ENCODE results near the gene ART4. TPM values are rescaled to one million over a fixed set of nuclear protein-coding genes. Genes with fewer than 3 reads are reported as not detected.

The ART4 gene
- total RNA-seq, 2 experiments from 2014 or later = not detected

GRCh38 chr12:14802721-14803010, 40.7 kb downstream of the ART4 start:
- Mint-ChIP-seq H3K4me1 (ENCODE audit: low read depth) (peaks cover 34% of the 10 kb centered on the region), H3K36me3 (ENCODE audit: low read depth) (peaks cover 15% of the 10 kb centered on the region), H3K27me3 (ENCODE audit: low read depth) (no peaks in the 10 kb centered on the region), H3K27ac (no peak overlapping the region), H3K4me3 (no peak overlapping the region), H3K9me3 (no peaks in the 10 kb centered on the region)
- no peak for DNase-seq
- intact Hi-C loops (cut with micrococcal nuclease) = loop anchor here (1.0 kb wide), 8 partner anchors 22 to 1080 kb away; partner anchors contain the start of genes ARHGDIB, ATF7IP and STRAP
- CTCF ChIA-PET = interaction anchor here (1.0 to 3.3 kb wide), 7 partner anchors 8 to 192 kb away, joined by 3 to 18 read pairs (median 5); a partner anchor contains a TSS

DNA sequence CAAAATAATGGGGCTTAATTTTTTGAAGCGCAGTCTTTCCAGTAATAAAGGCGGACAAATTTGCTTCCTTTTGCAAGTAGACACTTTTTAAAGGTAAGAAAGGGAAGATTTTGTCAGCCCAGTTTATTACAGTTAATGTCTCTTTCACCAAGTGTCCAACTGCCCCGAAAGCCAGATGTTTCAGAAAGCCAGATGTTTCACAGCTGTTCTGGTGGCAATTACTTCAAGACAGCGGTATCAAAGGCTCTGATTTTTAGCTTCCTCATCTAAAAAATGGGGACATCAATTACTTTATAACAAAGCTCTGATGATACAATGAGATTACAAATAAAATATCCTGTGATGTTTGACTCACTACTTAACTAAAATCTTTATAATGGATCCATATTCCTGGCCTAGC, 41.1 kb downstream of the ART4 start:
- no peak for DNase-seq
- Mint-ChIP-seq H3K4me1 (ENCODE audit: low read depth) (peaks cover 34% of the 10 kb centered on the region), H3K27me3 (ENCODE audit: low read depth) (no peaks in the 10 kb centered on the region), H3K9me3 (no peaks in the 10 kb centered on the region), H3K4me3 (no peak overlapping the region), H3K27ac (no peak overlapping the region), H3K36me3 (ENCODE audit: low read depth) (peaks cover 19% of the 10 kb centered on the region)
- CTCF ChIA-PET = interaction anchor here (0.5 to 3.3 kb wide), 6 partner anchors 9 to 472 kb away, joined by 3 to 18 read pairs (median 4); a partner anchor contains a TSS
- intact Hi-C loops (cut with micrococcal nuclease) = no loop called here

GRCh38 chr12:14795028-14795448, 48.3 kb downstream of the ART4 start:
- no peaks in the 10 kb centered on the region for H3K27me3 Mint-ChIP-seq (ENCODE audit: low read depth)
- DNase-seq = no peak
- H3K4me3 Mint-ChIP-seq = no peak overlapping the region
- H3K9me3 Mint-ChIP-seq = no peaks in the 10 kb centered on the region
- intact Hi-C loops (cut with micrococcal nuclease) = no loop called here
- no peak overlapping the region for H3K27ac Mint-ChIP-seq
- CTCF ChIA-PET = interaction anchor here (1.3 kb wide), 1 partner anchor 25 kb away, joined by 4 read pairs; no protein-coding TSS in a partner anchor
- H3K4me1 Mint-ChIP-seq (ENCODE audit: low read depth) = peaks cover 6% of the 10 kb centered on the region
- peaks cover 50% of the 10 kb centered on the region for H3K36me3 Mint-ChIP-seq (ENCODE audit: low read depth)

GRCh38 chr12:14785568-14785967, 57.8 kb downstream of the ART4 start:
- intact Hi-C loops (cut with micrococcal nuclease) = no loop called here
- Mint-ChIP-seq H3K27me3 (ENCODE audit: low read depth) (no peaks in the 10 kb centered on the region), H3K27ac (no peak overlapping the region), H3K9me3 (no peaks in the 10 kb centered on the region), H3K36me3 (ENCODE audit: low read depth) (peaks cover 32% of the 10 kb centered on the region), H3K4me3 (no peak overlapping the region), H3K4me1 (ENCODE audit: low read depth) (peaks cover 2% of the 10 kb centered on the region)
- CTCF ChIA-PET = no interaction called here
- DNase-seq = no peak

DNA sequence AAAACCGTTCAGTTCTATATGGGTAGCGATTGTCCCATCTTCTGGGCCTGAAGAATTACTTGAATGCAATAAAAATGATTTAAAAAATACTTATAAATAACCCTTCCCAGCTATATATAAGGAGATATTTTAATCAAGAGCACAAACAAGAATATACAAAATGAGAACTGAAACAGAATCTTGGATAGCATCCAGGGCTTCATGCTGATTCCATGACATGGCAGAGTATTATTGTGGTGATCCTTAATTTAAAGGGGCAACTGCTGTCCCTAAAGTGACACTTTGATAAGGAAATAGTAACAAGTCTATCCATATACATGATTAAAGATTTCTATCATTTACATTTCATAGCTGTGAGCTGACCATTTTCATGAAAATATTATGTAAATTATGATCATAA, 58.9 kb downstream of the ART4 start:
- no peak overlapping the region for H3K4me3 Mint-ChIP-seq
- intact Hi-C loops (cut with micrococcal nuclease) = no loop called here
- no peaks in the 10 kb centered on the region for H3K27me3 Mint-ChIP-seq (ENCODE audit: low read depth)
- H3K36me3 Mint-ChIP-seq (ENCODE audit: low read depth) = peaks cover 21% of the 10 kb centered on the region
- no peak overlapping the region for H3K27ac Mint-ChIP-seq
- CTCF ChIA-PET = interaction anchor here (0.5 to 2.0 kb wide), 5 partner anchors 10 to 199 kb away, joined by 3 to 14 read pairs (median 4); a partner anchor contains a TSS
- no peaks in the 10 kb centered on the region for H3K9me3 Mint-ChIP-seq
- peaks cover 2% of the 10 kb centered on the region for H3K4me1 Mint-ChIP-seq (ENCODE audit: low read depth)
- DNase-seq = no peak

- H3K27me3 Mint-ChIP-seq (ENCODE audit: low read depth) = no peaks in the 10 kb centered on the region
- no peak overlapping the region for H3K4me3 Mint-ChIP-seq
- H3K9me3 Mint-ChIP-seq = no peaks in the 10 kb centered on the region
- CTCF ChIA-PET = interaction anchor here (0.5 to 1.6 kb wide), 4 partner anchors 14 to 409 kb away, joined by 3 read pairs; no protein-coding TSS in a partner anchor
- H3K36me3 Mint-ChIP-seq (ENCODE audit: low read depth) = peaks cover 11% of the 10 kb centered on the region
- intact Hi-C loops (cut with micrococcal nuclease) = no loop called here
- H3K4me1 Mint-ChIP-seq (ENCODE audit: low read depth) = peaks cover 2% of the 10 kb centered on the region
- H3K27ac Mint-ChIP-seq = no peak overlapping the region
- no peak for DNase-seq
These were observed 60.6 kb downstream of the ART4 start for GRCh38 chr12:14782756-14783155.

DNA sequence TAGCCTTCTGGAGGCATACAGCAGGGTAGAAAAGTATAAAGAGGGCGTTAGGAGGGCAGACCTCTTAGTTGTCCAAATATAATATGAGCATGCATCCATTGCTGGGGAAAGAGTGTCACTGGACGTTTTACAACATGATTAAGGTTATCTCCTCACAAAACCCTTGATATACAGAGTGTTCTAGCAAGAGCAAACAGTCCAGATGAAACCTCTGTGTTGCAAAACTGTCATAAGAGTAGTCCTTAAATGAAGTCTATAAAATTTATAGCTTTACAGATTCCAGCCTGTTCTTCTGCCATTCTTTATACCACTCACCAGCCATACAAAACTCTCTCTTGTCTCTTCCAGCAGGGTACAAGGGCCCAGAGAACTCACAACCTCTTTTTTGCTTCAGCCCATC, 61.8 kb downstream of the ART4 start:
- H3K9me3 Mint-ChIP-seq = no peaks in the 10 kb centered on the region
- CTCF ChIA-PET = interaction anchor here (0.7 to 1.6 kb wide), 3 partner anchors 23 to 214 kb away, joined by 3 read pairs; no protein-coding TSS in a partner anchor
- intact Hi-C loops (cut with micrococcal nuclease) = no loop called here
- no peaks in the 10 kb centered on the region for H3K27me3 Mint-ChIP-seq (ENCODE audit: low read depth)
- no peak overlapping the region for H3K27ac Mint-ChIP-seq
- no peak overlapping the region for H3K4me3 Mint-ChIP-seq
- DNase-seq = no peak
- peaks cover 6% of the 10 kb centered on the region for H3K36me3 Mint-ChIP-seq (ENCODE audit: low read depth)
- peaks cover 6% of the 10 kb centered on the region for H3K4me1 Mint-ChIP-seq (ENCODE audit: low read depth)

DNA sequence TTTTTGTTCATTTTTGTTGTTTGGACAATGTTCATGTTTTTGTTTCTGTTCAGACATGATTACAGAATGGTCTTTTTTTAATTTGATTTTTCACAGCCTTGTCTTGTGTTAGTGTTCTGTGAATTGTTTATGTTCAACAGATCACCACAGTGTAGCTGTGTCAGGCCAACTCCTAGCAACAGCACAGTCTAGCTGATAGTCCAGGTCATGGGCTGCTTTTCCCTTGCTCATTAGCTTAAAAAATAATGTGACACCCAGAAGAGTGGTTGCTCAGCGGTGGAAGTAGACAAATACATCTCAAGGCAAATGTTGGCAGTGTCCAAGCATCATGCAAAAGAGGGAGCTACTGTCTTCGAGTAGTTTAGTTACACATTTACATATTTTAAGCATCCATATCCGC, 62.5 kb downstream of the ART4 start:
- Mint-ChIP-seq H3K9me3 (no peaks in the 10 kb centered on the region), H3K4me3 (no peak overlapping the region), H3K27ac (no peak overlapping the region), H3K36me3 (ENCODE audit: low read depth) (peaks cover 6% of the 10 kb centered on the region), H3K27me3 (ENCODE audit: low read depth) (no peaks in the 10 kb centered on the region), H3K4me1 (ENCODE audit: low read depth) (peaks cover 12% of the 10 kb centered on the region)
- DNase-seq = no peak
- CTCF ChIA-PET = interaction anchor here (0.9 kb wide), 1 partner anchor 19 kb away, joined by 3 read pairs; no protein-coding TSS in a partner anchor
- intact Hi-C loops (cut with micrococcal nuclease) = no loop called here

DNA sequence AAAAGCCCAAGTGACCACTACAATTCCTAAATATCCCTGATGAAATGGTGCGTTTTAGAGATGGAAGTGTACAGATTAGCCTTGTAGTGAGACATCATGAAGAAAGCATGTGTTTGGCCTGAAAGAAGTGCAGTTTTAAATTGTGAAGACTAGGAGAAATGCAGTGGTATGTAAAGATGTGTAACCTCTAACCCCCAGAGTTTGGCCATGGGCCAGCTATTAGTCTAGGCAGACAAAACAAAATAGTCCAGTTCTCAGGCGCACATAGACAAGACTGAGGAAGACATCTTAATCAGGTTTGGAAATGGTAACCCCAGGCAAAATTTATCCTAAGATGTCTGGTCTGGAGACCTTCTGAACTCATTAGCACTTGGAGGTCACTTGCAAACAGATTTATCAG, 63.5 kb downstream of the ART4 start:
- Mint-ChIP-seq H3K27ac (no peak overlapping the region), H3K4me3 (no peak overlapping the region), H3K36me3 (ENCODE audit: low read depth) (peaks cover 4% of the 10 kb centered on the region), H3K4me1 (ENCODE audit: low read depth) (peaks cover 14% of the 10 kb centered on the region), H3K9me3 (no peaks in the 10 kb centered on the region), H3K27me3 (ENCODE audit: low read depth) (no peaks in the 10 kb centered on the region)
- CTCF ChIA-PET = no interaction called here
- no peak for DNase-seq
- intact Hi-C loops (cut with micrococcal nuclease) = loop anchor here (5.0 kb wide), 1 partner anchor 442 kb away; the partner anchor contains the start of gene RERG

DNA sequence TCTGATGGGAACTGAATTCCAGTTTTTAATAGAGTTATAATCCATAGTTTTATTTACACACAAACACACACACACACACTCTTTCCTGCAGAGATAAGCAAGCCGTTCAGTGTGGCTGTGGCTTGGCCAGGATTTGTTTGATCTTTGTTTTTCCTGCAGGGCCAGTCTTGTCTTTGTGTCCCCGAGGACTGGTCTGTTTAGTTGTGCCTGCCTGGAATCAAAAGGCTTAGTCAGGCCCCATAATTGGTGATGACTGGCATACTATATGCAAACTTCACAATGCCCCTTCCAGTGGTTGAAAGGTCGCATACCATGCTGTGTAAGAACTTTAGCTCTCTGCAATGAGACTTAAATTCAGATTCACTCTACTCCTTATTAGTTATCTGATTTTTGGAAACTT, 66.1 kb downstream of the ART4 start:
- no peaks in the 10 kb centered on the region for H3K9me3 Mint-ChIP-seq
- DNase-seq = no peak
- no peaks in the 10 kb centered on the region for H3K36me3 Mint-ChIP-seq (ENCODE audit: low read depth)
- intact Hi-C loops (cut with micrococcal nuclease) = loop anchor here (5.0 kb wide), 1 partner anchor 445 kb away; the partner anchor contains the start of gene RERG
- peaks cover 26% of the 10 kb centered on the region for H3K4me1 Mint-ChIP-seq (ENCODE audit: low read depth)
- H3K27ac Mint-ChIP-seq = no peak overlapping the region
- CTCF ChIA-PET = interaction anchor here (1.0 kb wide), 1 partner anchor 12 kb away, joined by 3 read pairs; no protein-coding TSS in a partner anchor
- H3K4me3 Mint-ChIP-seq = no peak overlapping the region
- no peaks in the 10 kb centered on the region for H3K27me3 Mint-ChIP-seq (ENCODE audit: low read depth)

DNA sequence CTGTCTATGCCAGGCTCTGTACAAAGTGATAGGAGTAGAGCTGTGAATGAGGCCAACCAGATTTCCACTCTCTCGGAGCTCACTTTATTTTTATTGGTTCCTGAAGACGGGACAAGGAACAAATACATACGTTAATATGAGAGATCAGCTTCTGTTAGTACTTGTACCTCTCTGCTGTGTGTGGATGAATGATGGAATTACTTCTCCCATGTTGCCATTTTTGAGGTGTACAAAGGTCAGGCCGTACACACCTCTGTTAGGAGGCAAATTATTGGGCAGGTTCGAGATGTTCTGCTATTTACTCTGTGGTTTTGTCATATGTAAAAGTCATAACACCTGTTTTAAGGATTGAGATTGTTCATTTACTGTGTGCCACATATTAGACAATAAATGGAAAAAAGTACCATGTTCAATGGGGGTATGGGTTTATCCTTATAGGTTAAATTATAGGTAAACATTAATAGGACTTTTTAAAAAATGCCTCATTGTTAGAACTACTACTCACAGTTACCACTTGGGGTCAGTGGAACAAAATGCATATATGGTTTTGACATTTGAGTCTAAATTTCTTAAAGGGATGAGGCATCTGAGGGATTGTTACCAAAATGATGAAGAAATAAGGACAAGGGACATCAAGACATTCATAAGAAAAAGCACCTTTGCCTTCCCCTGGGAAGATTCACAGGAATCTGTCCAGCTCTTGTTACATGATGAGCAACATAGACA, 66.9 kb downstream of the ART4 start:
- Mint-ChIP-seq H3K27me3 (ENCODE audit: low read depth) (no peaks in the 10 kb centered on the region), H3K9me3 (no peaks in the 10 kb centered on the region), H3K27ac (no peak overlapping the region), H3K36me3 (ENCODE audit: low read depth) (no peaks in the 10 kb centered on the region), H3K4me3 (peak overlapping the region; percentile 95), H3K4me1 (ENCODE audit: low read depth) (peaks cover 34% of the 10 kb centered on the region)
- no peak for DNase-seq
- CTCF ChIA-PET = interaction anchor here (0.6 to 3.6 kb wide), 6 partner anchors 8 to 70 kb away, joined by 3 to 14 read pairs (median 5); no protein-coding TSS in a partner anchor
- intact Hi-C loops (cut with micrococcal nuclease) = loop anchor here (1.0 to 5.0 kb wide), 2 partner anchors 219 to 446 kb away; partner anchors contain the start of gene RERG

DNA sequence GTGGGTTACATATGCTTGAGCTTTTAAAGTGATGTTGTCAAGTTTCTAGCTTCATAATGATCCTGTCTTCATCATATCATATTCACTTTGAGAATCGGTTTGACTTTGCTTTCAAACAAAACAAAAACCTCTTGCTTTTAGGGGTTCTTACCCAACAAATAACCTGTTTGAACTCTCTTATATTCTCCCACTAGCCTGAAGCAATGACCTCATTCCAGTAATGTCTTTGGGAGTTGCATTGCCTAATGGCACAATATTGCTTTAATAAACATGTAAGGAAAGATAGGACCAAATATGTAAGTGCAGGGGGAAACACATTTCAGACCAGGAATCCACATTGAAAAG, 67.7 kb downstream of the ART4 start:
- Mint-ChIP-seq H3K9me3 (no peaks in the 10 kb centered on the region), H3K4me3 (peak overlapping the region; percentile 95), H3K36me3 (ENCODE audit: low read depth) (peaks cover 3% of the 10 kb centered on the region), H3K27me3 (ENCODE audit: low read depth) (no peaks in the 10 kb centered on the region), H3K27ac (peak overlapping the region; percentile 94), H3K4me1 (ENCODE audit: low read depth) (peaks cover 36% of the 10 kb centered on the region)
- CTCF ChIA-PET = interaction anchor here (0.8 to 3.6 kb wide), 8 partner anchors 8 to 220 kb away, joined by 3 to 14 read pairs (median 5); partner anchors contain the start of gene C12orf60
- no peak for DNase-seq
- intact Hi-C loops (cut with micrococcal nuclease) = loop anchor here (1.0 to 5.0 kb wide), 10 partner anchors 28 to 787 kb away; partner anchors contain the start of genes ARHGDIB, C12orf60, RERG and WBP11
